Kasumi-1 (cell line): ENCODE measurements around the gene SRRD.
A peak's percentile ranks its signal among the peaks of the same experiment; 100 is the strongest.

Source experiments
- DNase-seq, 2 experiments: peaks; one replicate each; lab custom pipeline; 2025; lab: John Stamatoyannopoulos, UW

Gene SRRD

GRCh38 chr22:26482161-26482560 lies 1.5 kb upstream of the SRRD start:
- no peak for DNase-seq

- peak in 1 of 2 experiments; percentile 10 for DNase-seq
Measured at GRCh38 chr22:26483043-26483438, 636 bp upstream of the SRRD start.

- DNase-seq = no peak
Measured at GRCh38 chr22:26484360-26484706, 656 bp downstream of the SRRD start.

GRCh38 chr22:26485013-26485412 lies 1.3 kb downstream of the SRRD start:
- DNase-seq = no peak

- no peak for DNase-seq
Measured at GRCh38 chr22:26485806-26486390, 2.2 kb downstream of the SRRD start.

GRCh38 chr22:26486394-26486793 lies 2.7 kb downstream of the SRRD start:
- no peak for DNase-seq

- no peak for DNase-seq
Measured at GRCh38 chr22:26487996-26488395, 4.3 kb downstream of the SRRD start.

- DNase-seq = no peak
Measured at GRCh38 chr22:26489447-26490036, 5.9 kb downstream of the SRRD start.

GRCh38 chr22:26492220-26492619 lies 8.5 kb downstream of the SRRD start:
- no peak for DNase-seq

GRCh38 chr22:26494506-26494905 lies 10.8 kb downstream of the SRRD start:
- no peak for DNase-seq

GRCh38 chr22:26496456-26496855 lies 12.8 kb downstream of the SRRD start:
- no peak for DNase-seq

- no peak for DNase-seq
Measured at GRCh38 chr22:26499188-26499703, 15.6 kb downstream of the SRRD start.

GRCh38 chr22:26501996-26502395 lies 18.3 kb downstream of the SRRD start:
- DNase-seq = no peak

GRCh38 chr22:26502688-26503561 lies 19.2 kb downstream of the SRRD start:
- DNase-seq = peak; percentile 95 to 96

- no peak for DNase-seq
Measured at GRCh38 chr22:26503758-26504157, 20.1 kb downstream of the SRRD start.

- no peak for DNase-seq
Measured at GRCh38 chr22:26508148-26508547, 24.5 kb downstream of the SRRD start.

- DNase-seq = peak; percentile 67 to 77
Measured at GRCh38 chr22:26512149-26512793, 28.6 kb downstream of the SRRD start, which contains the start of gene TFIP11. Gene TFIP11 (minus strand): TSS chr22:26512473. CDS start chr22:26510272, 2,201 bp downstream.

- DNase-seq = no peak
Measured at GRCh38 chr22:26513838-26514237, 30.2 kb downstream of the SRRD start.

- no peak for DNase-seq
Measured at GRCh38 chr22:26514419-26515161, 30.9 kb downstream of the SRRD start.

GRCh38 chr22:26515931-26516330 lies 32.3 kb downstream of the SRRD start:
- no peak for DNase-seq

- DNase-seq = no peak
Measured at GRCh38 chr22:26516503-26516902, 32.8 kb downstream of the SRRD start.

- no peak for DNase-seq
Measured at GRCh38 chr22:26517429-26517828, 33.8 kb downstream of the SRRD start.
